Stomach (tissue), 9 donors: ENCODE data around the gene FCAR. TPM values are rescaled to one million over a fixed set of nuclear protein-coding genes. Genes with fewer than 3 reads are reported as not detected.
A peak's percentile ranks its signal among the peaks of the same experiment; 100 is the strongest.
"Not testable (repeated sequence)": the region's sequence is repeated elsewhere in the genome, so short reads cannot be mapped to it uniquely, and the experiment has no call there.

Source experiments
- DNase-seq, 2 donors: peaks; one replicate each; pipeline versions ENCODE4 v3.0.0 to v3.0.0-alpha.2; 2013 to 2019
- H3K27ac ChIP-seq, 5 donors: fragments of 200-600 bp in 4 of 5; sonication (generic) in 4 of 5; one replicate each; pipeline ENCODE4 v1.5.1; 2013 to 2019; ENCODE audit warnings: mild to moderate bottlenecking in 1 of 5, moderate library complexity in 1 of 5
- H3K27me3 ChIP-seq, 3 donors: fragments of 200-600 bp; sonication (generic); one replicate each; pipeline ENCODE4 v1.5.1; 2017 to 2019; ENCODE audit warnings: mixed run types in 1 of 3
- H3K36me3 ChIP-seq, 4 donors: fragments of 200-600 bp; sonication (generic); 1 replicate in 3 of 4; 2 replicates in 1 of 4; pipeline ENCODE4 v1.5.1; 2016 to 2019
- H3K4me1 ChIP-seq, 4 donors: fragments of 200-600 bp; sonication (generic); one replicate each; pipeline ENCODE4 v1.5.1; 2016 to 2019
- H3K4me3 ChIP-seq, 4 donors: fragments of 200-600 bp; sonication (generic) in 3 of 4; one replicate each; pipeline ENCODE4 v1.5.1; 2016 to 2019; ENCODE audit warnings: mild to moderate bottlenecking in 1 of 4
- H3K9me3 ChIP-seq, 4 donors: fragments of 200-600 bp; sonication (generic); one replicate each; pipeline ENCODE4 v1.5.1; 2016 to 2019
- EP300 ChIP-seq: sonication (generic); formaldehyde crosslinking; IDR thresholded peaks from one replicate; pipeline ENCODE4 v1.6.1; 2017; ENCODE audit warnings: antibody characterized with exemption
- POLR2A ChIP-seq, 4 donors: fragments of 450-650 bp; IDR thresholded peaks; one replicate each; pipeline ENCODE4 v1.6.1; 2016; ENCODE audit warnings: antibody characterized with exemption in 4 of 4, control low read depth in 2 of 4, mild to moderate bottlenecking in 1 of 4, moderate library complexity in 1 of 4
- POLR2AphosphoS5 ChIP-seq, 3 donors: sonication (generic); formaldehyde crosslinking; IDR thresholded peaks; one replicate each; pipeline ENCODE4 v1.6.1; 2016; ENCODE audit warnings: antibody characterized with exemption in 3 of 3
- WGBS, 5 donors: extraction: QIAGEN DNeasy Blood & Tissue Kit in 3 of 5; methylation state at CpG; one replicate each; pipeline versions ENCODE4 v1.1.5 to v1.1.7; 2013 to 2018; 5-methylcytosine and 5-hydroxymethylcytosine counted together
- intact Hi-C: fragments of 100-400 bp; cut with DNase I; formaldehyde crosslinking; loops from one replicate; pipeline ENCODE4 v1.15.1; 2023; ENCODE audit warnings: low total_unique reads
- polyA plus RNA-seq, 3 donors: library from polyadenylated mRNA; stranded (reverse); fragments of 200-250 nt; gene quantifications; one replicate each; pipeline ENCODE4 v1.2.3, GENCODE V29; 2013
- total RNA-seq, 5 donors: library from RNA; depleted of rRNA; stranded (reverse); fragments of >200 nt; gene quantifications; one replicate each; pipeline versions ENCODE4 v1.1.0 to v1.2.3, GENCODE V29; 2014 to 2016
- TF ChIP-seq, protein P1 (sequence below), 7 experiments: fragments of 450-650 bp in 4 of 7; fragments of 200-600 bp in 3 of 7; sonication (generic) in 3 of 7; IDR thresholded peaks; one replicate each; pipeline ENCODE4 v1.5.1; 2016 to 2019; ENCODE audit warnings: antibody characterized with exemption in 7 of 7, control low read depth in 2 of 7, mild to moderate bottlenecking in 1 of 7
- donor health status: healthy with polysubstance abuse.
- donor health status: Bipolar disorder and iron deficiency.
- donor health status: healthy.

The FCAR gene
- total and polyA plus RNA-seq, 8 donors: 0.15 to 2.2 (median 1.3) TPM; not detected in 5

DNA sequence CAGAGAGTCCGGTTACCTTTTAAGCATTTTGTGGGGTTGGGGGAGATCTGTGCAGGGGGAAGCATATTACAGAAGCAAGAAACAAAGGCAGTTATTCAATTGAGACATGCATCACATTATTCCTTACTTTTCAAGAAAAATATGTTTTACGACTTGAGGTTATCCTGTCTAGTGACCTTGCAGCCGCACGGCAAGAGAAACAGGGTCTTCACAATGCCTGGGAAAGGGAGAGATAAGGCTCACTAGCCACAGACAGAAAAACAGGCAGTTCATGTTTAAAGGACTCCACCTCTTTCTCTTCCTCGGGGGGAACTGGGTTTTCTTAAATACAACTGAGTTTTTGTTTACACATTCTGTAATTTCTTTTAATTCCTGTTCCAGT lies 31.4 kb downstream of the FCAR start:
- TF ChIP-seq, protein P1, sequence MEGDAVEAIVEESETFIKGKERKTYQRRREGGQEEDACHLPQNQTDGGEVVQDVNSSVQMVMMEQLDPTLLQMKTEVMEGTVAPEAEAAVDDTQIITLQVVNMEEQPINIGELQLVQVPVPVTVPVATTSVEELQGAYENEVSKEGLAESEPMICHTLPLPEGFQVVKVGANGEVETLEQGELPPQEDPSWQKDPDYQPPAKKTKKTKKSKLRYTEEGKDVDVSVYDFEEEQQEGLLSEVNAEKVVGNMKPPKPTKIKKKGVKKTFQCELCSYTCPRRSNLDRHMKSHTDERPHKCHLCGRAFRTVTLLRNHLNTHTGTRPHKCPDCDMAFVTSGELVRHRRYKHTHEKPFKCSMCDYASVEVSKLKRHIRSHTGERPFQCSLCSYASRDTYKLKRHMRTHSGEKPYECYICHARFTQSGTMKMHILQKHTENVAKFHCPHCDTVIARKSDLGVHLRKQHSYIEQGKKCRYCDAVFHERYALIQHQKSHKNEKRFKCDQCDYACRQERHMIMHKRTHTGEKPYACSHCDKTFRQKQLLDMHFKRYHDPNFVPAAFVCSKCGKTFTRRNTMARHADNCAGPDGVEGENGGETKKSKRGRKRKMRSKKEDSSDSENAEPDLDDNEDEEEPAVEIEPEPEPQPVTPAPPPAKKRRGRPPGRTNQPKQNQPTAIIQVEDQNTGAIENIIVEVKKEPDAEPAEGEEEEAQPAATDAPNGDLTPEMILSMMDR (IDR thresholded peaks at IDR 0.05): no peak
- TF ChIP-seq POLR2A (IDR thresholded peaks at IDR 0.05) (no peak), EP300 (no peak), POLR2AphosphoS5 (IDR thresholded peaks at IDR 0.05) (no peak)
- Histone ChIP-seq H3K27me3 (peaks cover 0 to 17% (median 4%) of the 10 kb centered on the region in 3 donors), H3K36me3 (no peaks in the 10 kb centered on the region), H3K9me3 (no peaks in the 10 kb centered on the region), H3K4me1 (no peaks in the 10 kb centered on the region), H3K4me3 (no peak overlapping the region), H3K27ac (no peak overlapping the region)
- DNase-seq: no peak
- intact Hi-C loops: no loop called here
- WGBS, 5 donors: 18 to 39% (median 27%) methylated on average over 5 of the region's 5 CpGs

DNA sequence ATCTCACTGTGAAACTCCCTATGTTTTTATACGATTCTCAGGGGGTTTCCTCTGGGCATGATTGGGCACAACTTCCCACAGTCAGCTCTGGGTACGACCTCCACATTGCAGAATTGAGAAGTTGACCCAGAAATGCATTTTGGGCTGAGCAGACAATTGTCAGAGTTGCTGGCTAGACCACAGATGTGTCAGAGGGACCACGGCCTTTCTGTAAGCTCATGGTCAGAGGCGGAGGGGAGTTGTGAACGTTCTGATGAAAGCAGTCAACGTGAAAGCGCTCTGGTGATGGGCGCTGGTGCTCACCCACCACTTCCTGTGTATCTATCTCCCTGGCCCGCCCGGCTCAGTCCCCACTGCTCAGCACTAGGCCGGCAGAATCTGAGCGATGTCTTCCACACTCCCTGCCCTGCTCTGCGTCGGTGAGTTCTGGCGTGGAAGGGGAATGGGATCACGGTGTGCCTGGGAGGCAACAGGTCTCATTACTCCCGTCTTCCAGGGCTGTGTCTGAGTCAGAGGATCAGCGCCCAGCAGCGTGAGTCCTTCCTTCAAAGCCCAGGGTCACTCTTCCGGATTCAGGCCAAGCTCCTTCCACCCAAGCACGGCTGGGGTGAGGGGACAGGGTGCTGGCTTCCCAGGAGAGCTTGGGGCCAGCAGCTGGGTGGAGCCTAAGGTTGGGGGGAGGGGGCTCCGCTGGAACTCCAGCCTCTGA lies 31.9 kb downstream of the FCAR start, which contains the start of gene NCR1:
Gene NCR1, plus strand, starts transcription at position 346 of the 709 bp plus-strand sequence. Its CDS starts 40 bp downstream, at position 386.
- no peak within 1 kb of the TSS for H3K4me3 ChIP-seq
- no peak within 1 kb of the TSS for H3K27ac ChIP-seq
- WGBS, 5 donors: 38 to 45% (median 42%) methylated on average over 7 to 22 of the region's 22 CpGs
- H3K9me3 ChIP-seq: no peaks in the 10 kb centered on the region
- H3K4me1 ChIP-seq: no peaks in the 10 kb centered on the region
- no peaks in the 10 kb centered on the region for H3K36me3 ChIP-seq
- peak in 1 of 2 donors; percentile 9 for DNase-seq
- intact Hi-C loops: no loop called here
- TF ChIP-seq EP300 (no peak), POLR2A (IDR thresholded peaks at IDR 0.05) (no peak), POLR2AphosphoS5 (IDR thresholded peaks at IDR 0.05) (no peak)
- TF ChIP-seq, protein P1 (IDR thresholded peaks at IDR 0.05): no peak
- peaks cover 0 to 17% (median 4%) of the 10 kb centered on the region in 3 donors for H3K27me3 ChIP-seq

DNA sequence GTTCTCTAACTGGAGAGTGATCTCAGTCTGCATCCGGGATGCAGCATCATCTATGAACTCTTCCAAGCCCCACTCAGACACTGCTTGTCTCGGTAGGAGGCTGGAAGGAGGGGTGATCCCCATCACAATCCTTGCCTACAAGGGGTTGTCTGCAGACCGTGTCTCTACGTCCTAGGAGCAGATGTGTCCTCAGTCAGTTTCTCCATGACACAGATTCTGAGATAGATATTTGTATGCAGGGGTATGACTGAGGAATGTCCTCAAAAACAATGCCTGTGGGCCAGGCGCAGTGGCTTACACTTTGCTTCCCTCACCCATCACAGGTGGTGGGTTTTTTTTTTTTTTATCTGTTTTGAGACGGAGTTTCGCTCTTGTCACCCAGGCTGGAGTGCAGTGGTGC lies 32.8 kb downstream of the FCAR start:
- H3K4me1 ChIP-seq: no peaks in the 10 kb centered on the region
- TF ChIP-seq, protein P1 (IDR thresholded peaks at IDR 0.05): no peak
- TF ChIP-seq POLR2AphosphoS5 (IDR thresholded peaks at IDR 0.05) (no peak), POLR2A (IDR thresholded peaks at IDR 0.05) (no peak), EP300 (no peak)
- no peaks in the 10 kb centered on the region for H3K9me3 ChIP-seq
- H3K4me3 ChIP-seq: no peak overlapping the region
- WGBS, 5 donors: 70 to 87% (median 83%) methylated on average over 7 of the region's 7 CpGs
- peaks cover 0 to 17% (median 4%) of the 10 kb centered on the region in 3 donors for H3K27me3 ChIP-seq
- no peak for DNase-seq
- no peak overlapping the region for H3K27ac ChIP-seq
- intact Hi-C loops: no loop called here
- no peaks in the 10 kb centered on the region for H3K36me3 ChIP-seq

DNA sequence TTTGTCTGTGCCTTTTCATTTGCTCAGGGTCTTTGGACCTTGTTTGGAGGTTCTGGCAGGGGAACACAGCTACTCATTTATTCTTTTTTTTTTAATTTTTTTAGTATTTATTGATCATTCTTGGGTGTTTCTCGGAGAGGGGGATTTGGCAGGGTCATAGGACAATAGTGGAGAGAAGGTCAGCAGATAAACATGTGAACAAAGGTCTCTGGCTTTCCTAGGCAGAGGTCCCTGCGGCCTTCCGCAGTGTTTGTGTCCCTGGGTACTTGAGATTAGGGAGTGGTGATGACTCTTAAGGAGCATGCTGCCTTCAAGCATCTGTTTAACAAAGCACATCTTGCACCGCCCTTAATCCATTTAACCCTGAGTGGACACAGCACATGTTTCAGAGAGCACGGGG lies 33.9 kb downstream of the FCAR start:
- DNase-seq, intact Hi-C loops, H3K9me3 ChIP-seq, H3K4me1 ChIP-seq, H3K27ac ChIP-seq, H3K4me3 ChIP-seq, H3K36me3 ChIP-seq: not testable (repeated sequence)
- WGBS, 5 donors: 40 to 64% (median 55%) methylated on average over 1 to 5 of the region's 5 CpGs
- H3K27me3 ChIP-seq: peaks cover 0 to 17% (median 4%) of the 10 kb centered on the region in 3 donors

DNA sequence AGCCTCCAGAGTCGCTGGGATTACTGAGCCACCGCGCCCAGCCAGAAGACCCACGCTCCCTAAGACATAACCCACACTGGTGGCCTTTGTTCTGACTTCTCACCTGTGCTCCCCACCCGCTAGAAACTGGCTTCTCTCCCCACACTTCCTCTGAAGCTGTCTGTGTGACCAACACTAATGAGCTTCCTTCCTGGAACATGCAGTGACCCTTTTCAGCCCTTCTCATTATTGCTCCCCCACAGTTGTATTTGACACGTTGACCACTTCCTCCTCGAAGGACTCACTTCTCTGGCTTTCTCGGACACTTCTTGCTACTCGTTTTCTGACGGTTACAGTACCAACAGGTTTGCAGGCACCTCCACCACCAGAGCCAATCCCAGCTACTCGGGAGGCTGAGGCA lies 42.8 kb downstream of the FCAR start:
- Histone ChIP-seq H3K4me3 (no peak overlapping the region), H3K4me1 (no peaks in the 10 kb centered on the region), H3K27ac (no peak overlapping the region), H3K36me3 (no peaks in the 10 kb centered on the region), H3K9me3 (no peaks in the 10 kb centered on the region), H3K27me3 (peaks cover 0 to 27% (median 0%) of the 10 kb centered on the region in 3 donors)
- intact Hi-C loops: no loop called here
- peak in 1 of 2 donors; percentile 16 for DNase-seq
- 53 to 76% (median 68%) methylated on average over 8 to 11 of the region's 11 CpGs for WGBS, 5 donors
- no peak for TF ChIP-seq POLR2A (IDR thresholded peaks at IDR 0.05)
- TF ChIP-seq, protein P1 (IDR thresholded peaks at IDR 0.05): no peak
- no peak for TF ChIP-seq EP300
- TF ChIP-seq POLR2AphosphoS5 (IDR thresholded peaks at IDR 0.05): no peak
